NB4 (cell line): Measurements from ENCODE around the gene OR2T6.
"Not testable (repeated sequence)": the region's sequence is repeated elsewhere in the genome, so short reads cannot be mapped to it uniquely, and the experiment has no call there.

Experiments used
- CTCF ChIP-seq: IDR thresholded peaks from one replicate; pipeline ENCODE4 v1.5.1; 2012; ENCODE audit warnings: low read depth, low read length
- MYC ChIP-seq: IDR thresholded peaks from 2 replicates; pipeline ENCODE4 v1.6.1; 2011; ENCODE audit warnings: low read depth, low read length
- POLR2A ChIP-seq: IDR thresholded peaks from 2 replicates; pipeline ENCODE4 v1.6.1; 2011; ENCODE audit warnings: mild to moderate bottlenecking; ENCODE audit not compliant: insufficient read length; ENCODE audit errors: extremely low read depth

- not testable (repeated sequence) for TF ChIP-seq CTCF, MYC, POLR2A
These were observed 63.1 kb downstream of the OR2T6 start for GRCh38 chr1:248438668-248439067.
